Sigmoid colon (tissue), 4 donors: ENCODE results near the gene ADAD1.

Source experiments
- EP300 ChIP-seq, 4 donors: sonication (generic); formaldehyde crosslinking; IDR thresholded peaks; one replicate each; pipeline ENCODE4 v1.6.1; 2017; ENCODE audit warnings: antibody characterized with exemption in 4 of 4
- POLR2AphosphoS5 ChIP-seq, 4 donors: sonication (generic); formaldehyde crosslinking; IDR thresholded peaks; one replicate each; pipeline ENCODE4 v1.6.1; 2017; ENCODE audit warnings: antibody characterized with exemption in 4 of 4
- TF ChIP-seq, protein P1 (sequence below), 4 experiments: fragments of 450-650 bp in 3 of 4; fragments of 200-600 bp in 1 of 4; IDR thresholded peaks; one replicate each; pipeline ENCODE4 v1.5.1; 2016 to 2019; ENCODE audit warnings: antibody characterized with exemption in 4 of 4, mild to moderate bottlenecking in 3 of 4, moderate library complexity in 2 of 4

GRCh38 chr4:122423246-122423645 is 44.4 kb downstream of the ADAD1 start:
- TF ChIP-seq POLR2AphosphoS5 (IDR thresholded peaks at IDR 0.05) (no peak), EP300 (IDR thresholded peaks at IDR 0.05) (no peak)
- TF ChIP-seq, protein P1, sequence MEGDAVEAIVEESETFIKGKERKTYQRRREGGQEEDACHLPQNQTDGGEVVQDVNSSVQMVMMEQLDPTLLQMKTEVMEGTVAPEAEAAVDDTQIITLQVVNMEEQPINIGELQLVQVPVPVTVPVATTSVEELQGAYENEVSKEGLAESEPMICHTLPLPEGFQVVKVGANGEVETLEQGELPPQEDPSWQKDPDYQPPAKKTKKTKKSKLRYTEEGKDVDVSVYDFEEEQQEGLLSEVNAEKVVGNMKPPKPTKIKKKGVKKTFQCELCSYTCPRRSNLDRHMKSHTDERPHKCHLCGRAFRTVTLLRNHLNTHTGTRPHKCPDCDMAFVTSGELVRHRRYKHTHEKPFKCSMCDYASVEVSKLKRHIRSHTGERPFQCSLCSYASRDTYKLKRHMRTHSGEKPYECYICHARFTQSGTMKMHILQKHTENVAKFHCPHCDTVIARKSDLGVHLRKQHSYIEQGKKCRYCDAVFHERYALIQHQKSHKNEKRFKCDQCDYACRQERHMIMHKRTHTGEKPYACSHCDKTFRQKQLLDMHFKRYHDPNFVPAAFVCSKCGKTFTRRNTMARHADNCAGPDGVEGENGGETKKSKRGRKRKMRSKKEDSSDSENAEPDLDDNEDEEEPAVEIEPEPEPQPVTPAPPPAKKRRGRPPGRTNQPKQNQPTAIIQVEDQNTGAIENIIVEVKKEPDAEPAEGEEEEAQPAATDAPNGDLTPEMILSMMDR (IDR thresholded peaks at IDR 0.05), result no peak
